Panc1 (cell line): ENCODE measurements around the gene ASB6.

Source experiments
- POLR2AphosphoS5 ChIP-seq: IDR thresholded peaks from 2 replicates; pipeline ENCODE4 v1.6.1; 2012; ENCODE audit warnings: mild to moderate bottlenecking, low read depth, low read length, moderate library complexity
- SIN3A ChIP-seq: IDR thresholded peaks from 2 replicates; pipeline ENCODE4 v1.6.1; 2012; ENCODE audit warnings: low read depth, mild to moderate bottlenecking, low read length, moderate library complexity, borderline replicate concordance; ENCODE audit not compliant: insufficient read depth
- TCF7L2 ChIP-seq: IDR thresholded peaks from 2 replicates; pipeline ENCODE4 v1.6.1; 2011; ENCODE audit warnings: mild to moderate bottlenecking, low read depth, low read length, inconsistent platforms
- TF ChIP-seq, protein P1 (sequence below): fragments of 450-650 bp; IDR thresholded peaks from 2 replicates; pipeline ENCODE4 v1.5.1; 2017; ENCODE audit warnings: mild to moderate bottlenecking
- TF ChIP-seq, protein P2 (sequence below), 2 experiments: IDR thresholded peaks; 2 replicates each; pipeline ENCODE4 v1.6.1; 2011 to 2012; ENCODE audit warnings: low read depth in 2 of 2, control low read depth in 1 of 2, low read length in 1 of 2, mild to moderate bottlenecking in 1 of 2, moderate library complexity in 1 of 2; ENCODE audit not compliant: insufficient read depth in 1 of 2

DNA sequence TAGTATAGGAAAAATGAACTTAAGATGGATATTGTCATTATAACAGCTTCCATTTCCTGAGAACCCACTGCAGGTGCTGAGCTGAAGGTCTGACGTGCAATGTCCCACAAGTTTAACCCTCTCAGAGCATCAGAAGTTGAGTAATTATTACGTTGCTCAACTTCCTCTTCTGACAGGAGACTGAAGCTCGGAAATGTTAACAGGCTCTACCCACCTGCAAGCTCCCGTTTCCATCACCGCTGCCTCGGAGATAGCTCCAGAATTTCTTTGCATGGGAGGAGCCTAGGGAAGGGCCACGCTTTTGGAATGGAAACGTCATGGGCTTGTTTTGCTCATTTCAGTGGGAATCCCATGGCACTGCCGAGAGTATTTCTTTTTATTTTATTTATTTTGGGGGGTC is 17.0 kb downstream of the ASB6 start:
- TF ChIP-seq, protein P1, sequence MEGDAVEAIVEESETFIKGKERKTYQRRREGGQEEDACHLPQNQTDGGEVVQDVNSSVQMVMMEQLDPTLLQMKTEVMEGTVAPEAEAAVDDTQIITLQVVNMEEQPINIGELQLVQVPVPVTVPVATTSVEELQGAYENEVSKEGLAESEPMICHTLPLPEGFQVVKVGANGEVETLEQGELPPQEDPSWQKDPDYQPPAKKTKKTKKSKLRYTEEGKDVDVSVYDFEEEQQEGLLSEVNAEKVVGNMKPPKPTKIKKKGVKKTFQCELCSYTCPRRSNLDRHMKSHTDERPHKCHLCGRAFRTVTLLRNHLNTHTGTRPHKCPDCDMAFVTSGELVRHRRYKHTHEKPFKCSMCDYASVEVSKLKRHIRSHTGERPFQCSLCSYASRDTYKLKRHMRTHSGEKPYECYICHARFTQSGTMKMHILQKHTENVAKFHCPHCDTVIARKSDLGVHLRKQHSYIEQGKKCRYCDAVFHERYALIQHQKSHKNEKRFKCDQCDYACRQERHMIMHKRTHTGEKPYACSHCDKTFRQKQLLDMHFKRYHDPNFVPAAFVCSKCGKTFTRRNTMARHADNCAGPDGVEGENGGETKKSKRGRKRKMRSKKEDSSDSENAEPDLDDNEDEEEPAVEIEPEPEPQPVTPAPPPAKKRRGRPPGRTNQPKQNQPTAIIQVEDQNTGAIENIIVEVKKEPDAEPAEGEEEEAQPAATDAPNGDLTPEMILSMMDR, result no peak
- TF ChIP-seq POLR2AphosphoS5 (no peak), SIN3A (no peak), TCF7L2 (no peak)
- TF ChIP-seq, protein P2, sequence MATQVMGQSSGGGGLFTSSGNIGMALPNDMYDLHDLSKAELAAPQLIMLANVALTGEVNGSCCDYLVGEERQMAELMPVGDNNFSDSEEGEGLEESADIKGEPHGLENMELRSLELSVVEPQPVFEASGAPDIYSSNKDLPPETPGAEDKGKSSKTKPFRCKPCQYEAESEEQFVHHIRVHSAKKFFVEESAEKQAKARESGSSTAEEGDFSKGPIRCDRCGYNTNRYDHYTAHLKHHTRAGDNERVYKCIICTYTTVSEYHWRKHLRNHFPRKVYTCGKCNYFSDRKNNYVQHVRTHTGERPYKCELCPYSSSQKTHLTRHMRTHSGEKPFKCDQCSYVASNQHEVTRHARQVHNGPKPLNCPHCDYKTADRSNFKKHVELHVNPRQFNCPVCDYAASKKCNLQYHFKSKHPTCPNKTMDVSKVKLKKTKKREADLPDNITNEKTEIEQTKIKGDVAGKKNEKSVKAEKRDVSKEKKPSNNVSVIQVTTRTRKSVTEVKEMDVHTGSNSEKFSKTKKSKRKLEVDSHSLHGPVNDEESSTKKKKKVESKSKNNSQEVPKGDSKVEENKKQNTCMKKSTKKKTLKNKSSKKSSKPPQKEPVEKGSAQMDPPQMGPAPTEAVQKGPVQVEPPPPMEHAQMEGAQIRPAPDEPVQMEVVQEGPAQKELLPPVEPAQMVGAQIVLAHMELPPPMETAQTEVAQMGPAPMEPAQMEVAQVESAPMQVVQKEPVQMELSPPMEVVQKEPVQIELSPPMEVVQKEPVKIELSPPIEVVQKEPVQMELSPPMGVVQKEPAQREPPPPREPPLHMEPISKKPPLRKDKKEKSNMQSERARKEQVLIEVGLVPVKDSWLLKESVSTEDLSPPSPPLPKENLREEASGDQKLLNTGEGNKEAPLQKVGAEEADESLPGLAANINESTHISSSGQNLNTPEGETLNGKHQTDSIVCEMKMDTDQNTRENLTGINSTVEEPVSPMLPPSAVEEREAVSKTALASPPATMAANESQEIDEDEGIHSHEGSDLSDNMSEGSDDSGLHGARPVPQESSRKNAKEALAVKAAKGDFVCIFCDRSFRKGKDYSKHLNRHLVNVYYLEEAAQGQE (IDR thresholded peaks at IDR 0.05; ENCODE audit: insufficient read depth in 1 of 2, low read depth in 2 of 2, low read length in 1 of 2), result no peak
